HepG2 (cell line): ENCODE results near the gene POGK. TPM values are rescaled to one million over a fixed set of nuclear protein-coding genes. Genes with fewer than 3 reads are reported as not detected.

Source experiments
- ARNTL ChIP-seq: sonication (generic); formaldehyde crosslinking; IDR thresholded peaks from 2 replicates; pipeline ENCODE4 v1.4.0; 2020; ENCODE audit warnings: mild to moderate bottlenecking, missing genetic modification reagents
- DNMT1 ChIP-seq: sonication (generic); formaldehyde crosslinking; IDR thresholded peaks from 2 replicates; pipeline ENCODE4 v1.5.1; 2020; ENCODE audit warnings: mild to moderate bottlenecking, missing genetic modification reagents
- FOXC1 ChIP-seq: sonication (generic); formaldehyde crosslinking; IDR thresholded peaks from 2 replicates; pipeline ENCODE4 v1.8.0; 2022; ENCODE audit warnings: mild to moderate bottlenecking, missing genetic modification reagents, borderline replicate concordance
- GTF3A ChIP-seq: sonication (generic); formaldehyde crosslinking; conservative IDR thresholded peaks from 2 replicates; pipeline ENCODE4 v1.4.0; 2020; ENCODE audit warnings: mild to moderate bottlenecking, missing genetic modification reagents
- HDAC1 ChIP-seq: sonication (generic); formaldehyde crosslinking; IDR thresholded peaks from 2 replicates; pipeline ENCODE4 v1.5.1; 2020; ENCODE audit warnings: mild to moderate bottlenecking, missing genetic modification reagents
- JUNB ChIP-seq: sonication (generic); formaldehyde crosslinking; IDR thresholded peaks from 2 replicates; pipeline ENCODE4 v1.8.0; 2022; ENCODE audit warnings: missing genetic modification reagents, mild to moderate bottlenecking, borderline replicate concordance
- MEIS2 ChIP-seq: sonication (generic); formaldehyde crosslinking; IDR thresholded peaks from 2 replicates; pipeline ENCODE4 v1.9.0; 2021; ENCODE audit warnings: mild to moderate bottlenecking, missing genetic modification reagents
- REL ChIP-seq: sonication (generic); formaldehyde crosslinking; conservative IDR thresholded peaks from 2 replicates; pipeline ENCODE4 v1.8.0; 2022; ENCODE audit warnings: mild to moderate bottlenecking, missing genetic modification reagents, moderate library complexity
- RORA ChIP-seq: sonication (generic); formaldehyde crosslinking; IDR thresholded peaks from 2 replicates; pipeline ENCODE4 v1.5.0; 2020; ENCODE audit warnings: mild to moderate bottlenecking, missing genetic modification reagents, moderate library complexity
- SALL1 ChIP-seq: sonication (generic); formaldehyde crosslinking; IDR thresholded peaks from 2 replicates; pipeline ENCODE4 v1.8.0; 2022; ENCODE audit warnings: mild to moderate bottlenecking, missing genetic modification reagents
- ZNF207 ChIP-seq: fragments of 450-650 bp; IDR thresholded peaks from 2 replicates; pipeline ENCODE4 v1.6.1; 2016; ENCODE audit warnings: antibody characterized with exemption, borderline replicate concordance
- ZNF552 ChIP-seq: sonication (generic); formaldehyde crosslinking; IDR thresholded peaks from 2 replicates; pipeline ENCODE4 v1.9.0; 2022; ENCODE audit warnings: missing genetic modification reagents, mild to moderate bottlenecking, borderline replicate concordance
- polyA plus RNA-seq, 8 experiments: library from polyadenylated mRNA; depleted of rRNA in 3 of 8; stranded (reverse) in 7 of 8; unstranded in 1 of 8; fragments of >200 nt; fragmentation: Illumina TruSeq in 4 of 8; extraction: Trizol in 4 of 8; gene quantifications; 2 replicates each; pipeline versions ENCODE4 v1.2.1 to v1.2.3, GENCODE V29; 2011 to 2016; ENCODE audit warnings: low read depth in 4 of 8, missing spikeins in 1 of 8, mixed read lengths in 1 of 8; ENCODE audit not compliant: insufficient read depth in 1 of 8
- total RNA-seq, 5 experiments: library from RNA; depleted of rRNA; stranded (reverse); fragments of >200 nt; fragmentation: Illumina TruSeq; extraction: Trizol; gene quantifications; 2 replicates each; pipeline ENCODE4 v1.2.3, GENCODE V29; 2016; ENCODE audit warnings: low read depth in 1 of 5
- TF ChIP-seq, protein P1 (sequence below): sonication (generic); formaldehyde crosslinking; IDR thresholded peaks from 2 replicates; pipeline ENCODE4 v1.4.0; 2020; ENCODE audit warnings: missing genetic modification reagents
- TF ChIP-seq, protein P2 (sequence below): sonication (generic); formaldehyde crosslinking; IDR thresholded peaks from 2 replicates; pipeline ENCODE4 v1.4.0; 2020; ENCODE audit warnings: mild to moderate bottlenecking, missing genetic modification reagents
- TF ChIP-seq, protein P3 (sequence below): sonication (generic); formaldehyde crosslinking; IDR thresholded peaks from 2 replicates; pipeline ENCODE4 v1.4.0; 2020; ENCODE audit warnings: missing genetic modification reagents
- TF ChIP-seq, protein P4 (sequence below): sonication (generic); formaldehyde crosslinking; IDR thresholded peaks from 2 replicates; pipeline ENCODE4 v1.9.0; 2021; ENCODE audit warnings: missing genetic modification reagents, borderline replicate concordance
- TF ChIP-seq, protein P5 (sequence below): sonication (generic); formaldehyde crosslinking; IDR thresholded peaks from 2 replicates; pipeline ENCODE4 v1.8.0; 2022; ENCODE audit warnings: mild to moderate bottlenecking, missing genetic modification reagents, moderate library complexity

The POGK gene
- total and polyA plus RNA-seq, 2 of the 13 experiments (the other 11 are each of a cell fraction or from before 2014, with no cell fraction given), result 4.8 to 16.2 TPM

DNA sequence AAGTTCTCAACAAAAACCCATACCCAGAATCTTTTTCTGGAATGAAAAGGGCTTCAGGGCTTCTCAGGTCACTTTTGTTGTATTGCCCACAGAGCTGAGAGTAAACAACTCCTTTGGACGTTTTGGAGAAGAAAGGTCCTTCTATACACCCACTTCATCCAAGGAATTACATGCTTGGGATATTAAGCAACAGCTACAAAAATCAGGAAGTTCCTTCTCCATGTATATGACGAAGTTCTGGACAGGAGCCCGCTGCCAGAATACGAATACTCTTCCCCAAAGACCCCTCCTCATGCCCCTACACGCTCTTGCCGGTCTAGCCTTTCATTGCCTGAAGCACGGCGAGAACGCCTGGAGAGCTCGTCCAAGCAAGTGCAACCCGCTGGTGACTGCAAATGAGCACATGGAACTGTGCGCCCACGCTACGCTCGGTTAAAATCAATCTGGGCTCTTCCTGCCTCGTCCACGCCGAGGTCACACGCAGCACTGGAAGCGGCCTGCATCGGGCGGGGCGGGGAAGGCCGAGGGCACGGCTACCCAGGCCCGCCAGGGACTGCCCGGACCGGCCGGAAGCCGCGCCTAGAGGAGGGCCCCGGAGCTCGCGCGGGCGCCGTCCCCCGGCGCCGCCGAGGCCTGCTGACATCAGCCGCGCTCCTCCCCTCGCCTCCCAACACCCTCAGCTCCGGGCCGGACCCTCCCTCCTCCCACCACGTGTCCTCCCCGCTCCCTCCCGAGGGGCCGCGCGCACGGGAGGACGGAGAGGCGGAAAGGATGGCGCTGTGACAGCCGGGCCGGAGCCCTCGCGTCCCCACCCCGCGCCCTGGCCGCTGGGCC lies at the start of gene POGK (continued):
- TF ChIP-seq, protein P1, sequence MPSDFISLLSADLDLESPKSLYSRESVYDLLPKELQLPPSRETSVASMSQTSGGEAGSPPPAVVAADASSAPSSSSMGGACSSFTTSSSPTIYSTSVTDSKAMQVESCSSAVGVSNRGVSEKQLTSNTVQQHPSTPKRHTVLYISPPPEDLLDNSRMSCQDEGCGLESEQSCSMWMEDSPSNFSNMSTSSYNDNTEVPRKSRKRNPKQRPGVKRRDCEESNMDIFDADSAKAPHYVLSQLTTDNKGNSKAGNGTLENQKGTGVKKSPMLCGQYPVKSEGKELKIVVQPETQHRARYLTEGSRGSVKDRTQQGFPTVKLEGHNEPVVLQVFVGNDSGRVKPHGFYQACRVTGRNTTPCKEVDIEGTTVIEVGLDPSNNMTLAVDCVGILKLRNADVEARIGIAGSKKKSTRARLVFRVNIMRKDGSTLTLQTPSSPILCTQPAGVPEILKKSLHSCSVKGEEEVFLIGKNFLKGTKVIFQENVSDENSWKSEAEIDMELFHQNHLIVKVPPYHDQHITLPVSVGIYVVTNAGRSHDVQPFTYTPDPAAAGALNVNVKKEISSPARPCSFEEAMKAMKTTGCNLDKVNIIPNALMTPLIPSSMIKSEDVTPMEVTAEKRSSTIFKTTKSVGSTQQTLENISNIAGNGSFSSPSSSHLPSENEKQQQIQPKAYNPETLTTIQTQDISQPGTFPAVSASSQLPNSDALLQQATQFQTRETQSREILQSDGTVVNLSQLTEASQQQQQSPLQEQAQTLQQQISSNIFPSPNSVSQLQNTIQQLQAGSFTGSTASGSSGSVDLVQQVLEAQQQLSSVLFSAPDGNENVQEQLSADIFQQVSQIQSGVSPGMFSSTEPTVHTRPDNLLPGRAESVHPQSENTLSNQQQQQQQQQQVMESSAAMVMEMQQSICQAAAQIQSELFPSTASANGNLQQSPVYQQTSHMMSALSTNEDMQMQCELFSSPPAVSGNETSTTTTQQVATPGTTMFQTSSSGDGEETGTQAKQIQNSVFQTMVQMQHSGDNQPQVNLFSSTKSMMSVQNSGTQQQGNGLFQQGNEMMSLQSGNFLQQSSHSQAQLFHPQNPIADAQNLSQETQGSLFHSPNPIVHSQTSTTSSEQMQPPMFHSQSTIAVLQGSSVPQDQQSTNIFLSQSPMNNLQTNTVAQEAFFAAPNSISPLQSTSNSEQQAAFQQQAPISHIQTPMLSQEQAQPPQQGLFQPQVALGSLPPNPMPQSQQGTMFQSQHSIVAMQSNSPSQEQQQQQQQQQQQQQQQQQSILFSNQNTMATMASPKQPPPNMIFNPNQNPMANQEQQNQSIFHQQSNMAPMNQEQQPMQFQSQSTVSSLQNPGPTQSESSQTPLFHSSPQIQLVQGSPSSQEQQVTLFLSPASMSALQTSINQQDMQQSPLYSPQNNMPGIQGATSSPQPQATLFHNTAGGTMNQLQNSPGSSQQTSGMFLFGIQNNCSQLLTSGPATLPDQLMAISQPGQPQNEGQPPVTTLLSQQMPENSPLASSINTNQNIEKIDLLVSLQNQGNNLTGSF (CRISPR knock-in tag), result peak; percentile 96
- peak; percentile 65 for TF ChIP-seq MEIS2
- TF ChIP-seq, protein P2, sequence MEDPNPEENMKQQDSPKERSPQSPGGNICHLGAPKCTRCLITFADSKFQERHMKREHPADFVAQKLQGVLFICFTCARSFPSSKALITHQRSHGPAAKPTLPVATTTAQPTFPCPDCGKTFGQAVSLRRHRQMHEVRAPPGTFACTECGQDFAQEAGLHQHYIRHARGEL (CRISPR knock-in tag), result no peak
- no peak for TF ChIP-seq GTF3A (CRISPR knock-in tag)
- peak; percentile 71; the same call in 1 of the 2 replicates for TF ChIP-seq FOXC1 (CRISPR knock-in tag)
- peak; percentile 31; the same call in 1 of the 2 replicates for TF ChIP-seq JUNB (CRISPR knock-in tag)
- TF ChIP-seq, protein P3, sequence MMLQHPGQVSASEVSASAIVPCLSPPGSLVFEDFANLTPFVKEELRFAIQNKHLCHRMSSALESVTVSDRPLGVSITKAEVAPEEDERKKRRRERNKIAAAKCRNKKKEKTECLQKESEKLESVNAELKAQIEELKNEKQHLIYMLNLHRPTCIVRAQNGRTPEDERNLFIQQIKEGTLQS (CRISPR knock-in tag), result peak; percentile 49; the same call in 1 of the 2 replicates
- no peak for TF ChIP-seq RORA (CRISPR knock-in tag)
- TF ChIP-seq, protein P4, sequence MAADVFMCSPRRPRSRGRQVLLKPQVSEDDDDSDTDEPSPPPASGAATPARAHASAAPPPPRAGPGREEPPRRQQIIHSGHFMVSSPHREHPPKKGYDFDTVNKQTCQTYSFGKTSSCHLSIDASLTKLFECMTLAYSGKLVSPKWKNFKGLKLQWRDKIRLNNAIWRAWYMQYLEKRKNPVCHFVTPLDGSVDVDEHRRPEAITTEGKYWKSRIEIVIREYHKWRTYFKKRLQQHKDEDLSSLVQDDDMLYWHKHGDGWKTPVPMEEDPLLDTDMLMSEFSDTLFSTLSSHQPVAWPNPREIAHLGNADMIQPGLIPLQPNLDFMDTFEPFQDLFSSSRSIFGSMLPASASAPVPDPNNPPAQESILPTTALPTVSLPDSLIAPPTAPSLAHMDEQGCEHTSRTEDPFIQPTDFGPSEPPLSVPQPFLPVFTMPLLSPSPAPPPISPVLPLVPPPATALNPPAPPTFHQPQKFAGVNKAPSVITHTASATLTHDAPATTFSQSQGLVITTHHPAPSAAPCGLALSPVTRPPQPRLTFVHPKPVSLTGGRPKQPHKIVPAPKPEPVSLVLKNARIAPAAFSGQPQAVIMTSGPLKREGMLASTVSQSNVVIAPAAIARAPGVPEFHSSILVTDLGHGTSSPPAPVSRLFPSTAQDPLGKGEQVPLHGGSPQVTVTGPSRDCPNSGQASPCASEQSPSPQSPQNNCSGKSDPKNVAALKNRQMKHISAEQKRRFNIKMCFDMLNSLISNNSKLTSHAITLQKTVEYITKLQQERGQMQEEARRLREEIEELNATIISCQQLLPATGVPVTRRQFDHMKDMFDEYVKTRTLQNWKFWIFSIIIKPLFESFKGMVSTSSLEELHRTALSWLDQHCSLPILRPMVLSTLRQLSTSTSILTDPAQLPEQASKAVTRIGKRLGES (CRISPR knock-in tag), result peak; percentile 92
- peak; percentile 63; the same call in 1 of the 2 replicates for TF ChIP-seq ARNTL (CRISPR knock-in tag)
- no peak for TF ChIP-seq DNMT1 (CRISPR knock-in tag)
- peak; percentile 81; the same call in 1 of the 2 replicates for TF ChIP-seq ZNF552 (CRISPR knock-in tag)
- TF ChIP-seq HDAC1, result peak; percentile 86
- no peak for TF ChIP-seq ZNF207
- TF ChIP-seq REL (CRISPR knock-in tag), result peak; percentile 85; the same call in 1 of the 2 replicates
- peak; percentile 94 for TF ChIP-seq SALL1 (CRISPR knock-in tag)
- TF ChIP-seq, protein P5, sequence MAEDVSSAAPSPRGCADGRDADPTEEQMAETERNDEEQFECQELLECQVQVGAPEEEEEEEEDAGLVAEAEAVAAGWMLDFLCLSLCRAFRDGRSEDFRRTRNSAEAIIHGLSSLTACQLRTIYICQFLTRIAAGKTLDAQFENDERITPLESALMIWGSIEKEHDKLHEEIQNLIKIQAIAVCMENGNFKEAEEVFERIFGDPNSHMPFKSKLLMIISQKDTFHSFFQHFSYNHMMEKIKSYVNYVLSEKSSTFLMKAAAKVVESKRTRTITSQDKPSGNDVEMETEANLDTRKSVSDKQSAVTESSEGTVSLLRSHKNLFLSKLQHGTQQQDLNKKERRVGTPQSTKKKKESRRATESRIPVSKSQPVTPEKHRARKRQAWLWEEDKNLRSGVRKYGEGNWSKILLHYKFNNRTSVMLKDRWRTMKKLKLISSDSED (CRISPR knock-in tag), result no peak
